Cortex of kidney (tissue), 1 donor: ENCODE results near the gene ZNF775.

Experiments
- DNase-seq: peaks from one replicate; lab custom pipeline; 2025; lab: John Stamatoyannopoulos, UW

Gene ZNF775

GRCh38 chr7:150401424-150401790, 22.3 kb downstream of the ZNF775 start:
- DNase-seq: no peak

GRCh38 chr7:150401861-150402631, 22.9 kb downstream of the ZNF775 start:
- no peak for DNase-seq

DNA sequence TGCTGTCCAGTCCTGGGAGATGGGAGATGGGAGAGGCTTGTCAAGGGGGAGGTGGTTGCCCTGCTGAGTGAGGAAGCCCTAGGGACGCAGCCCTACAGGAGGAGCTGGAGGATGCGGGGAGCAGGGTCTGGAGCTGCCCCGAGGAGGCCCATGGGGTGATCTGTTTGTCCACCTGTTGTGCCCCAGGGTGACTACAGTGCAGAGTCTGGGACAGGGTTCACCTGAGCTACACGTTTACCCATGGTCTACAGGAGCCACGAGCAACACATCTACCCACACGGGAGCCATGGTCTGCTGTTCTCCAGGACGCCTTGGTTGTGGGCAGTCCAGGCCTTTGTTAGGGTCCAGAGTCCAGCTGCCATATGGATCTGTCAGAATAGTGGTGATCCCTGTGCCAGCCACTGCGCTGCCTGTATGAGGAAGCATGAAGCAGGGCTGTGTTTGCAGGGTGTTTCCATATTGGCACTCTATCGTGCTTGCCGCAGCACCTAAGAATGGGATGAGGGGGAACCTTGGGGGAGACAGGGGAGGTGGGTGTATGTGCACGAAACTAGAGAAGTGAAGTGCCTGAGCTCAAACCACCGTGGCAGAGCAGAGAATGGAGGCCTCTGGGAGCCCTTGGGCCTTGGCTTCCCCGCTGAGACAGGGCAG, 23.7 kb downstream of the ZNF775 start:
- no peak for DNase-seq

GRCh38 chr7:150403376-150404171, 24.4 kb downstream of the ZNF775 start:
- no peak for DNase-seq

- DNase-seq: no peak
These were observed 25.2 kb downstream of the ZNF775 start for GRCh38 chr7:150404172-150404804.

DNA sequence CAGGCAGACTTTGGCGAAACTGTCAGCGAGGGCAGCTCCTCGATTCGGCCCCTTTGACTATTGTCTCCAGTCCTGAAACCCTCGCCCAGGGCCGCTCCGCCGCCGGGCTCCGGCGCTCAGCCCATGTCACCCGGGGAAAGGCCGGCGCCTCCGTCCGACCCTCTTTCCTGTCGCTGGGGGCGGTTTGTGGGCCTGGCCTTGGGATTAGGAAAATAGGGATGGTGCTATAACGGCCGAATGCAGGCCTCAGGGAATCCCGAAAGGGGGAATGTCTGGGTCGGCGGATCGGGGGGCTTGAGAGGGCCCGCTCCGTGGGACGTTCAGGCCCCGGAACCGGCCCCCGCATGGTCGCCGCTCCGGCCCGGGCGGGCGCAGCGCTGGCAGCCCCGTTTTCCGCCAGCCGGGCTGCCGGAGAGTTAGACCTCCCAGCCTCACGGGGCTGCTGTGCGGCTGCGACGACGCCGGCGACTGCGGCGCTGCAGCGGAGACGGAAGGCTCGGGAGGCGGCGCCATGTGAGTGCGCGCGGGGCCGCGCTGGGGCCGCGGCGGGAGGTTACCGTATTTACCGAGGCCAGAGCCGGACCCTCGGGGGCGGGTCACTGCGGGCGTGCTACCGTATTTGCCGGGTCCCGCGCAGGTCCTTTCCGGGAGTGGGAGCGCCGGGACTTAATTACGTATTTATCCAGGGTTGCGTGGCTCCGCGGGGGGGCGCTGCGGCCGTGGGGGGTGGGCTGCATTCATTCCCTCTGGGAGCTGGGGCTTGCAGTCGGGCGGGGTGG, 25.9 kb downstream of the ZNF775 start:
- DNase-seq: peak; percentile 44

- no peak for DNase-seq
These were observed 26.6 kb downstream of the ZNF775 start for GRCh38 chr7:150405584-150406311.

DNA sequence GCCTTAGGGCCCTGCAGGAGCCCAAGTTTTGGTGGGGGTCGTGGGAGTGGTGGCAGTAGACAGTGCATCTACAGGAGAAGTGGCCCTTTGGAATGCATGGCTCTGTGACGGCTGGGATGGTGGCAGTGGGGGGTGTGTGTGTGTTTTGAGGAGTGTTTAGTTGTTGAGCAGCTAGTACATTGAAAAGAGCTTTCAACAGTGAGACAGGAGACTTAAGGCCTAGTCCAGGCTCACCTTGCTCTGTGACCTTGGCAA, 27.1 kb downstream of the ZNF775 start:
- no peak for DNase-seq

DNA sequence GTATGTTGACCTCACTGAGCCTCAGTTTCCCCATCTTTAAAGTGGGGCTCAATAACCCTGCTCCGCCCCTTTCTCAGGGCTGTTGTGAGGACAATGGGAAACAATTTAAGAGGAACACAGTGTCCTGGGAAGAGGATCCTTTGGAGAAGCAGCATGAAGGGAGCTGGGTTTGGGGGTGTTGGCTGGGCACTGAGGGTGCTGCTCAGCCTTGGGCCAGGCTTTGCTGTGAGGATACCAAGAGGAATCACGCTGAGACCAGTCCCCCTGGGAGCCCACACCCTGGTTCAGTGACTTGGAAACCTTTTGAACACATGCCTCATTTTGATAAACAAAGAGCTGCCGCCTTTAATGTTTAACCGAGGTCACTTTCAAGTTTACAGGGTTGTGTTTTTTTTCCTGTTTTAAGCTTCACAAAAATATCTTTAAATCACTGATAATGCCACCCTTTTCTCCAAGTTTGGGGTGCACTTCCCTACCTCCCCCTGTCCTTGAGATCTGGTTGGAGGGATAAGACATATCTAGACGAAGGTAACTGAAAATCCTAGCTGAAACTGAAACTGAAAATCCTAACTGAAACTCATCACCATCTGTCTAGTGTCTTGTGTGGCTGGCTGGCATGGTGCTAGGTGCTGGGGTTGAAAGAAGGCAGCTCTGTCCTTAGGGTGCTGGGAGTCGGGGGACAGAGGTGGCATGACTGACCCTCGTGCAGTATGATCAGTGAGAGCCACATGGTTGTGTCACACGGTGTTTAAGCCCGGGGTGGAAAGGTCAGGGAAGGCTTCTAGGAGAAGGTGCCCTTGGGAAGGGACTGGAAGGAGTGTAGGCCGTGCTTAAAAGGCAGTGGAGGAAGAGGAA, 27.7 kb downstream of the ZNF775 start:
- no peak for DNase-seq

DNA sequence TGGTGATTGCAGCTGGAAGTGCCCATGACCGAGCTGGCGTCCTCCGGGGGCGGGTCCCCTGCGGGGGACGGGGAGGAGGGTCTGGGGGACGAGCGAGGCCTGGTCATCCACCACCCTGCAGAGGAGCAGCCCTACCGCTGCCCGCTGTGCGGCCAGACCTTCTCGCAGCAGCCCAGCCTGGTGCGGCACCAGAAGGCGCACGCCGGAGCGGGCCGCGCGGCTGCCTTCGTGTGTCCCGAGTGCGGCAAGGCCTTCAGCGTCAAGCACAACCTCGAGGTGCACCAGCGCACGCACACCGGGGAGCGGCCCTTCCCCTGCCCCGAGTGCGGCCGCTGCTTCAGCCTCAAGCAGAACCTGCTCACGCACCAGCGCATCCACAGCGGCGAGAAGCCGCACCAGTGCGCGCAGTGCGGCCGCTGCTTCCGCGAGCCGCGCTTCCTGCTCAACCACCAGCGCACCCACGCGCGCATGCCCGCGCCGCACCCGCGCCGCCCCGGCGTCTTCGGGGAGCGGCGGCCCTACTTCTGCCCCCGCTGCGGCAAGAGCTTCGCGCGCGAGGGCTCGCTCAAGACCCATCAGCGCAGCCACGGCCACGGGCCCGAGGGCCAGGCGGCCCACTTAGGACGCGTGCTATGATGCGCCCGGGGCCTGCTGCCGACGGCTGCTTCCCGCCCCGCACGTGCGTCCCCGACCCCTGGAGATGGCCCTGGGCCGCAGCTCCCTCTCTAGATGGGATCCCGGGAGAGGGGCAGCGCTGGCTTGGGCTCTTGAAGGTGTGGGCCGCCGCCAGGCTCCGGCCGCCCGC, 28.7 kb downstream of the ZNF775 start:
- no peak for DNase-seq

DNA sequence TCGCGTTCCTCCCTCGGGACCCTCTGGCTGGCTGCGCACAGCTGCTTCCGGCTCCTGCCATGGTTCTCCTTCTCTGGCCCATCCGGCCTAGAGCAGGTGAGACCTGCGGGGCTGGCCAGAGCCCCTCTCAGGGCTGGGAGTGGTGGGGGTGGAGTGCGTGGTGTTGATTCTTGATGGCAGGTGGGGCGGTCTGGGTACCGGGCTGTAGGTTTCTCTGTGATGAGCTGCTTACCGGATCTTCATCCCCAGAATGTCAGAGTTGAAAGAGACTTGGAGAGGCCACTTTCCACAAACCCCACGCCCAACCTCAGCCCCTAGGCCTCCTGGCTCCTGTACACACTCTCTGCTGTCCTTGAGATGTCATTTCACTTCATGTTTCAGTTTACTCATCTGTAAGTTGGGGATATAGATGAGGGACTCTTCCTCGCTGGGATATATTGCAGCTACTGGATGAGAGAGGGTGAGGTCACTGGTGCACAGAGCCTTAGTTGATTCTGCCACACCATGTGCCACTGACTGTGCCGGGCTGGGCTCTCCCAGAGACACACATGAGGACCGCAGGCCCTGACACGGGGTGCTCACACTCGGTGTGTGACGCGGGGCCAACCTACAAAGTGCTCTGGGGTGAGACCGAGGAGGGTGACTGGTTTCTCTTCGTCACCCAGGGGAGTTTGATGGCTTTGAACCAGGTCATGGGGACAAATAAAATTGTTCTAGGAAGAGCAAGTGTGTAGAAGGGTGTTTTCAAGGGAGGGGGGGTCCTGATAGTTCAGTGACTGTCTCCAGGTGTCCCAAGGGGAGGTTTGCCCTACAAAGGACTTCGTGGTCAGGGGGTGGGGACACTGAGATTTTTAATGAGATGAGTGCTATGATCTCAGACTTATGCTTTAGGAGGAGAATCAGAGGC, 29.5 kb downstream of the ZNF775 start:
- no peak for DNase-seq

DNA sequence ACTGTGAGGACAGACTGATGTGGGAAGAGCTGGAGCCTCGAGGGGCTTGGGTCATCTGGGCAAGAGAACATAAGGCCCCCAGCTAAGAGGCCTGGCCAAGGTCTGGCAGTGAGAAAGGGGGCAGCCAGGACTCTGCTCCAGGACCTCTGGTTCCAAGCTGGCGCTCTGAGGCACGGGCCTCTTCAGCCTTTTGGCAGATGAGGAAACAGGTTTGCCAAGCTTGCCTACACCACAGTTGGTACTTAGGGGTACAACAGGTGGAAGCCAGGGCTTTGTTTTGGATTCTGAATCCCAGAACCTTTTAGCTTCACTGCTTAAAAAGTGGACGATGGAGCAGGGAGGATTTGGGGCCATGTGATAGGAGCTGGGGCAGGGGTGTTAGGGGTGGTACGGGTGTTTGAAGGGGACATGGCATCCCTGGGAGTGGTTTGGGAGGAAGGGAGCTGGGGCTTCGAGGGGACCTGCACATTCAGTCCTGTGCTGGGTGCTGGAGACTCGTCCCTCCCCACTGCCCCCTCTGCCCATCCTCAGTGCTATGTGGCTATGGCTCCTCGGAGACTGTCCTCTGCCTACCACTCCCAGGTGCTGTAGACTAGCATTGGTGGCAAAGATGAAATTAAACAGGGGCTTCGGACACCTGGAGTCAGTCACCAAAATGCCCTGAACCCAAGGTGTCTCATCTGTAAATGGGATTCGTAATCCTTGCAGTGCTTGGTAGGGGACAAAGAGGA, 30.3 kb downstream of the ZNF775 start:
- no peak for DNase-seq

- DNase-seq: no peak
These were observed 31.0 kb downstream of the ZNF775 start for GRCh38 chr7:150410131-150410530.

GRCh38 chr7:150410680-150411346, 31.7 kb downstream of the ZNF775 start:
- no peak for DNase-seq

DNA sequence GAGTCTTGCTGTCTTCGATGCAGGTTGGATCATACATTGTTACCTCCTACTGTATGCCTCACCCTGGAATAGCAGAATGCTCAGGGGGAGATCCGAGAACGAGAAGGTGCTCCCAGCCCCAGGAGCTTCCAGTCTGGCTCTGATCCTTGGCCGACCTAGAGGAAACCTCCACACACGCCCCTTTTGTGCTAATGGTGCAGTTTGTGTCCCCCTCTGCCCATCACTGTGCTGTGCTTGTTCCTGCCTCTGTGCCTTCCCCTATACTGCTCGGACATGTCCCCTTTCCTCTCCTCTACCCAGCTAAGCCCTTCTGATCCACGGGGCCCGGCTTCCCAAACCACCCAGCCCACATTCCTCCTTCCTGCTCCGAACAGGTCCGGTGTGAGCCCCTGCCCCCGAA, 32.5 kb downstream of the ZNF775 start:
- no peak for DNase-seq

DNA sequence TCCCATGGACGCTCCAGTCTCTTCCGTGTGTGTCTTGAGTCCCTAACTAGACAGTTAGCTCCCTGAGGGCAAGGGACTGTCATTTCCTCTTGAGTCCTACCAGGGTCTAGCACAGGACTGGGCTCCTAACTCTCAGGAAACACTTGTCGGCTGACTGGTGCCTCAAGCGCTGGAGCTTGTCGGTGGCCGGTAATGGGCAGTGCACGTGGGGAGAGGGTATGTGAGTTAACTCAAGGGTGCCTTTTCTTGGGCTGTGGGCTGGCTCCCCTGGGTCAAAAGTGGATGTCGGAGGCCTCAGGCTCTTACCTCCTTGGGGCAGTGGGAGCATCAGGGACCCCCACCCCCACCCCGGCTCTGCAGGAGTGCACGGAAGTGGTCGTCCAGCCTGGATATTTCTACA, 32.9 kb downstream of the ZNF775 start:
- DNase-seq: no peak
